GM12891 (cell line): ENCODE data around the gene FAM20A.

ENCODE experiments used
- PAX5 ChIP-seq: IDR thresholded peaks from 2 replicates; pipeline ENCODE4 v1.6.1; 2011; ENCODE audit warnings: low read length, moderate library complexity, mild to moderate bottlenecking; ENCODE audit not compliant: insufficient read depth, severe bottlenecking
- POLR2A ChIP-seq: IDR thresholded peaks from 2 replicates; pipeline ENCODE4 v1.6.1; 2011; ENCODE audit warnings: low read depth, low read length, control low read depth
- POLR2AphosphoS5 ChIP-seq: IDR thresholded peaks from 2 replicates; pipeline ENCODE4 v1.6.1; 2011; ENCODE audit warnings: low read depth, low read length, control low read depth
- SPI1 ChIP-seq: IDR thresholded peaks from 2 replicates; pipeline ENCODE4 v1.6.1; 2011; ENCODE audit warnings: low read depth, low read length, control low read depth
- TAF1 ChIP-seq: IDR thresholded peaks from 2 replicates; pipeline ENCODE4 v1.6.1; 2011; ENCODE audit warnings: low read depth, low read length, control low read depth

DNA sequence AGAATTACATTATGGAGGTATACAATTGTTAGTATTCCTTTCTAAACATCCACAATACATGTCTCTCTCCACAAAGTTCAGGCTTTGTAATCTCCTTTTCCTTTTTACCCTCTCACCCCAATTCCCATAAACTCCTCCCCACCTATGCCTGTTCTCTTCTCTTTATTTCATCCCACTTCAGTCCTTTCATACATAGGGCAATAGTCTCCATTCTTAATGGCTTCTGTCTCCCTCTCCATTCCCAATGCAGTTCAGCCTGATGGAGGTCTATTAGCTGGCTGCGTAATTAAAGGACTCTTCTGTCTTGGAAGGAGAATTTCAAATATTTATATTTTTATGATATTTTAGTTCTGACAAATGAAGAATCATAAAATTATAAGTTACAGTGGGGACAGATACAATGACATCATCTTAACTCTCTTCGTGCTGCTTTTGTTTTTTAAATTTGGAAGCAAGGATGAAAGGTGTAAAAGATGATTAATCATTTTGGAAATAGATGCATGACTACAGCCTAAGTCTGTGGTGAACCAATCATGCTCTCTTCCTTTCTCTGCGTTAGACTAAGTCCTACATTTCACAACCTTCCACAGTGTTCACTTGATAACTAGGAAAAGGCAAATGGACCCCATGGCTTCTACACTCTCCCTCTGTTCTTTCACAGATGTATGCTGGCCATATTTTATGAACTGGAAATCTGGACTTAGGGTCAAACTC lies 11.2 kb upstream of the FAM20A start:
- TF ChIP-seq PAX5 (no peak), POLR2A (no peak), POLR2AphosphoS5 (no peak), TAF1 (no peak), SPI1 (no peak)
